ENCODE measurements around the gene GOLGA2. TPM values are rescaled to one million over a fixed set of nuclear protein-coding genes. Genes with fewer than 3 reads are reported as not detected.

The GOLGA2 gene
- polyA plus RNA-seq, 1 of the 3 experiments (the other 2 are of a cell fraction): 103 TPM

DNA sequence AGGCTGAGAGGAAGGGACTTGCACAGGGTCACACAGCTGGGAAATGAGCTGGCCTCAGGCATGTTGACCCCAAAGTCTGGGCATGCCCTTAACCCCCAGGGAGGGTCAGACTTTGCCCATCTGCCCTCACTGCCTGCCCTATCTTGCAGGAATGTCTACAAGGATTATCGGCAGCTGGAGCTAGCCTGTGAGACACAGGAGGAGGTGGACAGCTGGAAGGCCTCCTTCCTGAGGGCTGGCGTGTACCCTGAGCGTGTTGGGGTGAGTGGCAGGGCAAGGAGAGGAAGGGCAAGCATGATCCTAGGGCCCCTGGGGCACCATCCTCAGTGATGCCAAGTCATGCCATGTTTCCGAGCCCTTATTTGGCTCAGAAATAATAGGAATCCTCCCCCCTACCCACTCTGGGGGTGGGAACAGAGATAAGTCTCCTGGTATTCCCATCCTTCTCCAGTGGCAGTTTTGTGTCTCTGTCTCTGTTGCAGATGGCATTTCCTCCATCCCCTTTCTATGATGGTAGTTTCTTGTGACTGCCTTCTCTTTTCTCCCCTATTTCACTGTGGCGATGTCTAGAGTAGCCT lies 28.5 kb downstream of the GOLGA2 start:
- WGBS (ENCODE audit: low lambda C conversion rate): 97% methylated on average over 5 of the region's 5 CpGs
- CTCF ChIA-PET: interaction anchor here (0.7 to 2.0 kb wide), 6 partner anchors 8 to 191 kb away, joined by 3 to 7 read pairs (median 4); no protein-coding TSS in a partner anchor

DNA sequence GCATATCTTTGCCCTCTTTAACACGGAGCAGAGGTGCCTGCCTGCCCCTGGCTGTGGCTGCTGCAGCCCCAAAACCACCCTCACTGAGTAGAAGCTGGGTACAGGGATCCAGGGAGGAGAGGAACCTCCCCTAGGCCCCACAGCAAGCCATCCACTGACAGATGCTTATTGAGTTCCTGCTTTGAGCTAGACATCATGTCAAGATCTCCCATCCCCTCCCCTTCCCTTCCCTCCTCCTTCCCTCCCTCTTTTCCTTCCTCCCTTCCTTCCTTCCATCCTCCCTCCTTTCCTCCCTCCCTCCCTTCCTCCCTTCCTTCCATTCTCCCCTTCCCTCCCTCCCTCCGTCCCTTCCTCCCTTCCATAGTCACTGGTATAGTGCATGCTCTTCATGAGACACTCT lies 29.3 kb downstream of the GOLGA2 start:
- no peaks in the 10 kb centered on the region for H3K9me3 ChIP-seq
- 65% methylated on average over 2 of the region's 2 CpGs for WGBS (ENCODE audit: low lambda C conversion rate)
- no peak for TF ChIP-seq CHD2 (IDR thresholded peaks at IDR 0.05; ENCODE audit: low read length, partially characterized antibody)
- no peak for TF ChIP-seq RAD21 (IDR thresholded peaks at IDR 0.05; ENCODE audit: low read length)
- TF ChIP-seq JUND (IDR thresholded peaks at IDR 0.05): no peak
- TF ChIP-seq TCF12 (IDR thresholded peaks at IDR 0.05): no peak
- TF ChIP-seq, protein P1, sequence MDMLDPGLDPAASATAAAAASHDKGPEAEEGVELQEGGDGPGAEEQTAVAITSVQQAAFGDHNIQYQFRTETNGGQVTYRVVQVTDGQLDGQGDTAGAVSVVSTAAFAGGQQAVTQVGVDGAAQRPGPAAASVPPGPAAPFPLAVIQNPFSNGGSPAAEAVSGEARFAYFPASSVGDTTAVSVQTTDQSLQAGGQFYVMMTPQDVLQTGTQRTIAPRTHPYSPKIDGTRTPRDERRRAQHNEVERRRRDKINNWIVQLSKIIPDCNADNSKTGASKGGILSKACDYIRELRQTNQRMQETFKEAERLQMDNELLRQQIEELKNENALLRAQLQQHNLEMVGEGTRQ (IDR thresholded peaks at IDR 0.05; ENCODE audit: borderline replicate concordance, low read depth, low read length): no peak
- TF ChIP-seq, protein P2, sequence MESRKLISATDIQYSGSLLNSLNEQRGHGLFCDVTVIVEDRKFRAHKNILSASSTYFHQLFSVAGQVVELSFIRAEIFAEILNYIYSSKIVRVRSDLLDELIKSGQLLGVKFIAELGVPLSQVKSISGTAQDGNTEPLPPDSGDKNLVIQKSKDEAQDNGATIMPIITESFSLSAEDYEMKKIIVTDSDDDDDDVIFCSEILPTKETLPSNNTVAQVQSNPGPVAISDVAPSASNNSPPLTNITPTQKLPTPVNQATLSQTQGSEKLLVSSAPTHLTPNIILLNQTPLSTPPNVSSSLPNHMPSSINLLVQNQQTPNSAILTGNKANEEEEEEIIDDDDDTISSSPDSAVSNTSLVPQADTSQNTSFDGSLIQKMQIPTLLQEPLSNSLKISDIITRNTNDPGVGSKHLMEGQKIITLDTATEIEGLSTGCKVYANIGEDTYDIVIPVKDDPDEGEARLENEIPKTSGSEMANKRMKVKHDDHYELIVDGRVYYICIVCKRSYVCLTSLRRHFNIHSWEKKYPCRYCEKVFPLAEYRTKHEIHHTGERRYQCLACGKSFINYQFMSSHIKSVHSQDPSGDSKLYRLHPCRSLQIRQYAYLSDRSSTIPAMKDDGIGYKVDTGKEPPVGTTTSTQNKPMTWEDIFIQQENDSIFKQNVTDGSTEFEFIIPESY (IDR thresholded peaks at IDR 0.05; ENCODE audit: borderline replicate concordance, low read depth): no peak
- H3K36me3 ChIP-seq (replicated peaks in 1 of 2; ENCODE audit: control insufficient read depth in 1 of 2, insufficient read depth in 2 of 2, low read length in 1 of 2): peaks cover 0 to 4% of the 10 kb centered on the region in 2 experiments
- H3F3A ChIP-seq (replicated peaks; ENCODE audit: insufficient read depth): no peaks in the 10 kb centered on the region
- peaks cover 21 to 39% of the 10 kb centered on the region in 2 experiments for H3K4me1 ChIP-seq (ENCODE audit: control insufficient read depth in 1 of 2, insufficient read depth in 2 of 2, low read depth in 1 of 2, low read length in 1 of 2)
- CTCF ChIA-PET: interaction anchor here (0.8 to 2.4 kb wide), 8 partner anchors 9 to 192 kb away, joined by 3 to 10 read pairs (median 4); partner anchors contain the start of gene DNM1
- H3K9me2 ChIP-seq: no peaks in the 10 kb centered on the region
- no peaks in the 10 kb centered on the region for H3K27me3 ChIP-seq (ENCODE audit: insufficient read depth)
- no peaks in the 10 kb centered on the region for H4K20me1 ChIP-seq (ENCODE audit: insufficient read depth)
- peak overlapping the region; percentile 68; the same call in 1 of the 2 replicates for H3K4me2 ChIP-seq
- no peak for DNase-seq
- H3K9ac ChIP-seq: peak overlapping the region; percentile 54; the same call in 1 of the 2 replicates
- POLR2A ChIA-PET: interaction anchor here (1.0 to 2.1 kb wide), 2 partner anchors 8 to 37 kb away, joined by 3 to 7 read pairs; no protein-coding TSS in a partner anchor
- H3K79me2 ChIP-seq (ENCODE audit: insufficient read depth): no peaks in the 10 kb centered on the region
- H3K27ac ChIP-seq (ENCODE audit: low read depth in 2 of 2, low read length in 1 of 2): peak overlapping the region; percentile 66 to 97
- peak overlapping the region; percentile 68; the same call in 1 of the 2 replicates for H2AFZ ChIP-seq (ENCODE audit: low read depth)
- no peak overlapping the region for H3K4me3 ChIP-seq (ENCODE audit: low read depth in 2 of 2, low read length in 1 of 2)

More for the DNA sequence above, 28.5 kb downstream of the GOLGA2 start:
- H3K4me1 ChIP-seq (ENCODE audit: control insufficient read depth in 1 of 2, insufficient read depth in 2 of 2, low read depth in 1 of 2, low read length in 1 of 2): peaks cover 21 to 39% of the 10 kb centered on the region in 2 experiments
- no peaks in the 10 kb centered on the region for H3K79me2 ChIP-seq (ENCODE audit: insufficient read depth)
- no peaks in the 10 kb centered on the region for H3K9me2 ChIP-seq
- H4K20me1 ChIP-seq (ENCODE audit: insufficient read depth): no peaks in the 10 kb centered on the region
- no peaks in the 10 kb centered on the region for H3K9me3 ChIP-seq
- no peak overlapping the region for H3K4me2 ChIP-seq
- H3K27ac ChIP-seq (ENCODE audit: low read depth in 2 of 2, low read length in 1 of 2): peak overlapping the region in 1 of 2 experiments; percentile 11; a peak in 1 of 4 replicates
- POLR2A ChIA-PET: no interaction called here
- no peak overlapping the region for H3K9ac ChIP-seq
- H3K27me3 ChIP-seq (ENCODE audit: insufficient read depth): no peaks in the 10 kb centered on the region
- H2AFZ ChIP-seq (ENCODE audit: low read depth): no peak overlapping the region
- H3K36me3 ChIP-seq (replicated peaks in 1 of 2; ENCODE audit: control insufficient read depth in 1 of 2, insufficient read depth in 2 of 2, low read length in 1 of 2): peaks cover 0 to 4% of the 10 kb centered on the region in 2 experiments
- no peaks in the 10 kb centered on the region for H3F3A ChIP-seq (replicated peaks; ENCODE audit: insufficient read depth)
- no peak for DNase-seq
- H3K4me3 ChIP-seq (ENCODE audit: low read depth in 2 of 2, low read length in 1 of 2): no peak overlapping the region
- no peak for TF ChIP-seq RFX5 (IDR thresholded peaks at IDR 0.05; ENCODE audit: low read length)
- TF ChIP-seq, protein P3, sequence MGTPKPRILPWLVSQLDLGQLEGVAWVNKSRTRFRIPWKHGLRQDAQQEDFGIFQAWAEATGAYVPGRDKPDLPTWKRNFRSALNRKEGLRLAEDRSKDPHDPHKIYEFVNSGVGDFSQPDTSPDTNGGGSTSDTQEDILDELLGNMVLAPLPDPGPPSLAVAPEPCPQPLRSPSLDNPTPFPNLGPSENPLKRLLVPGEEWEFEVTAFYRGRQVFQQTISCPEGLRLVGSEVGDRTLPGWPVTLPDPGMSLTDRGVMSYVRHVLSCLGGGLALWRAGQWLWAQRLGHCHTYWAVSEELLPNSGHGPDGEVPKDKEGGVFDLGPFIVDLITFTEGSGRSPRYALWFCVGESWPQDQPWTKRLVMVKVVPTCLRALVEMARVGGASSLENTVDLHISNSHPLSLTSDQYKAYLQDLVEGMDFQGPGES (IDR thresholded peaks at IDR 0.05; ENCODE audit: low read depth, low read length): no peak
